SK-N-SH (cell line): ENCODE results near the gene TMEM191C. TPM values are rescaled to one million over a fixed set of nuclear protein-coding genes. Genes with fewer than 3 reads are reported as not detected.

Source experiments
- CTCF ChIA-PET: fragments of 300-600, 350-600 bp; formaldehyde crosslinking; extraction: SDS; loops from one replicate; lab custom pipeline; 2021; lab: Yijun Ruan, JAX
- POLR2A ChIA-PET: fragments of 350-600 bp; sonication (Branson Sonifier 250); formaldehyde crosslinking; extraction: SDS; loops from one replicate; lab custom pipeline; 2020; ENCODE audit warnings: antibody characterized with exemption, inconsistent platforms; lab: Yijun Ruan, JAX
- DNase-seq: peaks from one replicate; pipeline ENCODE4 v3.0.0; 2012
- H2AFZ ChIP-seq: fragments of 200-600 bp; sonication (generic); 2 replicates; pipeline ENCODE4 v1.8.1; 2016; ENCODE audit warnings: antibody characterized with exemption, mild to moderate bottlenecking, low read depth
- H3F3A ChIP-seq: fragments of 200-600 bp; sonication (generic); replicated peaks from 2 replicates; pipeline ENCODE3; 2016; ENCODE audit warnings: antibody characterized with exemption, mild to moderate bottlenecking; ENCODE audit not compliant: insufficient read depth
- H3K27ac ChIP-seq, 2 experiments: fragments of 200-500 bp in 1 of 2; fragments of 200-600 bp in 1 of 2; sonication (Bioruptor generic) in 1 of 2; sonication (generic), shearing (Covaris generic) in 1 of 2; 2 replicates each; pipeline versions ENCODE4 v1.5.1 to v1.6.1; 2014 to 2016; ENCODE audit warnings: low read depth in 2 of 2, inconsistent platforms in 1 of 2, low read length in 1 of 2, mild to moderate bottlenecking in 1 of 2, mixed read lengths in 1 of 2
- H3K27me3 ChIP-seq: fragments of 200-600 bp; sonication (generic), shearing (Covaris generic); 2 replicates; pipeline ENCODE4 v1.6.1; 2016; ENCODE audit warnings: mixed run types; ENCODE audit not compliant: insufficient read depth
- H3K36me3 ChIP-seq, 2 experiments: fragments of 200-500 bp in 1 of 2; fragments of 200-600 bp in 1 of 2; sonication (Bioruptor generic) in 1 of 2; sonication (generic) in 1 of 2; replicated peaks in 1 of 2; 2 replicates each; pipeline versions ENCODE3 to v1.5.1; 2014 to 2016; ENCODE audit warnings: low read length in 1 of 2, mild to moderate bottlenecking in 1 of 2; ENCODE audit not compliant: insufficient read depth in 2 of 2, control insufficient read depth in 1 of 2
- H3K4me1 ChIP-seq, 2 experiments: fragments of 200-500 bp in 1 of 2; fragments of 200-600 bp in 1 of 2; sonication (Bioruptor generic) in 1 of 2; sonication (generic), shearing (Covaris generic) in 1 of 2; 2 replicates each; pipeline versions ENCODE4 v1.5.1 to v1.6.1; 2014 to 2016; ENCODE audit warnings: low read depth in 1 of 2, low read length in 1 of 2, mixed run types in 1 of 2; ENCODE audit not compliant: insufficient read depth in 2 of 2, control insufficient read depth in 1 of 2
- H3K4me2 ChIP-seq: fragments of 200-600 bp; sonication (generic), shearing (Covaris generic); 2 replicates; pipeline ENCODE4 v1.6.1; 2017; ENCODE audit warnings: mixed run types
- H3K4me3 ChIP-seq, 2 experiments: fragments of 200-500 bp in 1 of 2; fragments of 200-600 bp in 1 of 2; sonication (Bioruptor generic) in 1 of 2; sonication (generic), shearing (Covaris generic) in 1 of 2; 2 replicates each; pipeline versions ENCODE4 v1.5.1 to v1.8.1; 2014 to 2016; ENCODE audit warnings: low read depth in 2 of 2, inconsistent platforms in 1 of 2, low read length in 1 of 2, mild to moderate bottlenecking in 1 of 2, mixed read lengths in 1 of 2, moderate library complexity in 1 of 2
- H3K79me2 ChIP-seq: fragments of 200-600 bp; sonication (generic); 2 replicates; pipeline ENCODE4 v1.8.1; 2017; ENCODE audit warnings: mild to moderate bottlenecking; ENCODE audit not compliant: insufficient read depth
- H3K9ac ChIP-seq: fragments of 200-600 bp; sonication (generic); 2 replicates; pipeline ENCODE4 v1.6.1; 2017; ENCODE audit warnings: mixed run types
- H3K9me2 ChIP-seq: fragments of 200-600 bp; sonication (generic); 2 replicates; pipeline ENCODE4 v1.6.1; 2017; ENCODE audit warnings: mixed run types
- H3K9me3 ChIP-seq: fragments of 200-600 bp; sonication (generic); 2 replicates; pipeline ENCODE4 v1.6.1; 2017; ENCODE audit warnings: mixed run types, mild to moderate bottlenecking, moderate library complexity
- H4K20me1 ChIP-seq: fragments of 200-600 bp; sonication (generic); 2 replicates; pipeline ENCODE4 v1.6.1; 2017; ENCODE audit warnings: mild to moderate bottlenecking, mixed run types; ENCODE audit not compliant: insufficient read depth
- CHD2 ChIP-seq: fragments of 150-350 bp; IDR thresholded peaks from 2 replicates; pipeline ENCODE4 v1.6.1; 2018; ENCODE audit warnings: low read length; ENCODE audit not compliant: partially characterized antibody
- FOSL2 ChIP-seq: IDR thresholded peaks from 2 replicates; pipeline ENCODE4 v1.4.0; 2012; ENCODE audit warnings: low read depth, mild to moderate bottlenecking, moderate library complexity, borderline replicate concordance
- FOXM1 ChIP-seq: IDR thresholded peaks from 2 replicates; pipeline ENCODE4 v1.4.0; 2012; ENCODE audit warnings: low read depth, mild to moderate bottlenecking
- GABPA ChIP-seq: IDR thresholded peaks from 2 replicates; pipeline ENCODE4 v1.4.0; 2012; ENCODE audit warnings: low read depth, mild to moderate bottlenecking
- MXI1 ChIP-seq: IDR thresholded peaks from 2 replicates; pipeline ENCODE4 v1.6.1; 2012; ENCODE audit warnings: mild to moderate bottlenecking, low read depth, low read length, improper control_type of control experiment
- POLR2AphosphoS5 ChIP-seq: IDR thresholded peaks from 2 replicates; pipeline ENCODE4 v1.6.1; 2012; ENCODE audit warnings: low read depth, low read length
- RFX5 ChIP-seq: IDR thresholded peaks from 2 replicates; pipeline ENCODE4 v1.6.1; 2012; ENCODE audit warnings: mild to moderate bottlenecking, improper control_type of control experiment, low read length
- SIN3A ChIP-seq: IDR thresholded peaks from 2 replicates; pipeline ENCODE4 v1.6.1; 2012; ENCODE audit warnings: low read depth, mild to moderate bottlenecking, low read length, moderate library complexity, borderline replicate concordance
- TCF12 ChIP-seq: IDR thresholded peaks from 2 replicates; pipeline ENCODE4 v1.4.0; 2012
- WGBS: methylation state at CpG from one replicate; pipeline ENCODE4 v1.1.6; 2017; ENCODE audit warnings: low lambda C conversion rate; 5-methylcytosine and 5-hydroxymethylcytosine counted together
- polyA plus RNA-seq, 3 experiments: library from polyadenylated mRNA; depleted of rRNA; stranded (reverse); fragments of >200 nt; gene quantifications; 2 replicates each; pipeline ENCODE4 v1.2.3, GENCODE V29; 2012

TMEM191C gene
- polyA plus RNA-seq, 1 of the 3 experiments (the other 2 are of a cell fraction), result 3.4 TPM

- no peak overlapping the region for H3K4me2 ChIP-seq
- H3K4me3 ChIP-seq, result no peak overlapping the region
- H3K79me2 ChIP-seq, result 0 out of 2 replicates have a peak, but pooled peaks cover 5% of the 10 kb centered on the region
- H4K20me1 ChIP-seq, result peaks cover 18% of the 10 kb centered on the region; the same call in 1 of the 2 replicates
- no peak for TF ChIP-seq FOXM1
- TF ChIP-seq FOSL2, result no peak
- TF ChIP-seq GABPA, result no peak
- no peak for TF ChIP-seq CHD2
- H3K4me1 ChIP-seq, result no peaks in the 10 kb centered on the region; a peak in 1 of 4 replicates
- H3K9ac ChIP-seq, result no peak overlapping the region
- 96% methylated on average over 34 of the region's 49 CpGs for WGBS
- H2AFZ ChIP-seq, result no peak overlapping the region
- H3K36me3 ChIP-seq, result peaks cover 0 to 27% of the 10 kb centered on the region in 2 experiments
- H3K9me2 ChIP-seq, result no peaks in the 10 kb centered on the region
- H3K27me3 ChIP-seq, result no peaks in the 10 kb centered on the region
- POLR2A ChIA-PET, result no interaction called here
- no peak overlapping the region for H3K27ac ChIP-seq
- CTCF ChIA-PET, result interaction anchor here (1.4 kb wide), 1 partner anchor 183 kb away, joined by 3 read pairs; no protein-coding TSS in a partner anchor
- DNase-seq, result no peak
- H3F3A ChIP-seq, result no peaks in the 10 kb centered on the region
- H3K9me3 ChIP-seq, result no peaks in the 10 kb centered on the region
Observed at GRCh38 chr22:21446128-21446826, 20.9 kb upstream of the TMEM191C start.

- Histone ChIP-seq H3K27me3 (no peaks in the 10 kb centered on the region), H3K27ac (no peak overlapping the region), H3K79me2 (0 out of 2 replicates have a peak, but pooled peaks cover 5% of the 10 kb centered on the region), H3F3A (no peaks in the 10 kb centered on the region), H4K20me1 (peaks cover 18% of the 10 kb centered on the region; the same call in 1 of the 2 replicates), H3K9ac (no peak overlapping the region), H3K9me3 (no peaks in the 10 kb centered on the region), H2AFZ (no peak overlapping the region), H3K9me2 (no peaks in the 10 kb centered on the region), H3K4me2 (no peak overlapping the region), H3K4me1 (peaks cover 0 to 2% of the 10 kb centered on the region in 2 experiments; a peak in 1 of 4 replicates), H3K36me3 (peaks cover 0 to 27% of the 10 kb centered on the region in 2 experiments), H3K4me3 (no peak overlapping the region)
- TF ChIP-seq SIN3A (no peak), TCF12 (no peak), POLR2AphosphoS5 (no peak), RFX5 (no peak), MXI1 (no peak)
- ChIA-PET POLR2A (no interaction called here), CTCF (interaction anchor here (0.7 to 1.4 kb wide), 2 partner anchors 182 to 495 kb away, joined by 3 read pairs; no protein-coding TSS in a partner anchor)
- DNase-seq, result no peak
- WGBS, result 96% methylated on average over 18 of the region's 33 CpGs
Observed at GRCh38 chr22:21446827-21447690, 20.1 kb upstream of the TMEM191C start.
